GM12865 (cell line): ENCODE data around the gene DNMT3L.
A peak's percentile ranks its signal among the peaks of the same experiment; 100 is the strongest.

Source experiments
- DNase-seq: peaks from one replicate; pipeline ENCODE4 v3.0.0; 2010; ENCODE audit warnings: low read depth
- H3K4me3 ChIP-seq: 2 replicates; pipeline ENCODE4 v1.5.1; 2011; ENCODE audit warnings: mild to moderate bottlenecking, low read depth, low read length, control low read depth
- CTCF ChIP-seq: IDR thresholded peaks from 2 replicates; pipeline ENCODE4 v1.5.1; 2011; ENCODE audit warnings: low read length, control low read depth, low read depth, inconsistent platforms; ENCODE audit not compliant: insufficient read depth; ENCODE audit errors: missing control alignments

Gene DNMT3L

DNA sequence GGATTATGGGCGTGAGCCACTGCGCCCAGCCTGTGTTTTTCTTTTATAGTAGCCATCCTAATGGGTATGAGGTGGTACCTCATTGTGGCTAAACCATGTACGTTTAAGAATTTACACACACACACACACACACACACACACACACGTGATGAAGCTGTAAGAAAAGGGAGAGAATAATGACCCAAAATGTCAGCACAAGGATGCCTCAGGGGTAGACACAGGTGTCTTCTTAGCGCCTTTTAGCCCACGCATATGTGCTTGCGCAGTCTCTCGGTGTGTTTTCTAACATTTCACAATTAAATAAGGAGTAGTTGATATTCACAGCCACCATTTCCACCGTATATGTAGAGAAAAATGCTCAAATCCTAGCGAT lies 37.4 kb upstream of the DNMT3L start:
- peak; percentile 56 for DNase-seq
- TF ChIP-seq CTCF, result no peak

DNA sequence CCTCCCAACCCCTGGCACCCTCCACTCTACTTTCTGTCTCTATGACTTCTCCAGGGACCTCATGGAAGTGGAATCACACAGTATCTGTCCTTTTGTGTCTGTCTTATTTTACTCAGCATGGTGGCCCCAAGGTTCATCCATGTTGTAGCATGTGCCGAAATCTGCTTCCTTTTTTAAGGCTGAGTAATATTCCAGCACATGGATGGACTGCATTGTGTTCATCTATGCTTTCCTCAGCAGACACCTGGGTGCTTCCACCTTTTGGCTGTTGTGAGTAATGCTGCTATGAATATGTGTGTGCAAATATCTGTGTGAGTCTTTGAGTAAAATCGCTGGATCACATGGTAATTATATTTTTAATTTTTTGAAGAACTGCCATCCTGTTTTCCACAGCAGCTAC lies 36.6 kb upstream of the DNMT3L start:
- peak; percentile 35 for TF ChIP-seq CTCF
- peak; percentile 56 for DNase-seq
- H3K4me3 ChIP-seq, result no peak overlapping the region

More for the DNA sequence above, 37.4 kb upstream of the DNMT3L start:
- H3K4me3 ChIP-seq, result peak overlapping the region; percentile 78

GRCh38 chr21:44297525-44298290 lies 36.0 kb upstream of the DNMT3L start:
- no peak overlapping the region for H3K4me3 ChIP-seq
- TF ChIP-seq CTCF, result peak; percentile 85

GRCh38 chr21:44296916-44297315 lies 35.2 kb upstream of the DNMT3L start:
- no peak for TF ChIP-seq CTCF
- no peak for DNase-seq
- H3K4me3 ChIP-seq, result no peak overlapping the region

More at GRCh38 chr21:44297525-44298290, 36.0 kb upstream of the DNMT3L start:
- DNase-seq, result peak; percentile 91

GRCh38 chr21:44296103-44296519 lies 34.4 kb upstream of the DNMT3L start:
- no peak for TF ChIP-seq CTCF
- H3K4me3 ChIP-seq, result no peak overlapping the region
- DNase-seq, result no peak

- TF ChIP-seq CTCF, result no peak
- no peak for DNase-seq
- H3K4me3 ChIP-seq, result no peak overlapping the region
These were observed 33.9 kb upstream of the DNMT3L start for GRCh38 chr21:44295646-44296045.

DNA sequence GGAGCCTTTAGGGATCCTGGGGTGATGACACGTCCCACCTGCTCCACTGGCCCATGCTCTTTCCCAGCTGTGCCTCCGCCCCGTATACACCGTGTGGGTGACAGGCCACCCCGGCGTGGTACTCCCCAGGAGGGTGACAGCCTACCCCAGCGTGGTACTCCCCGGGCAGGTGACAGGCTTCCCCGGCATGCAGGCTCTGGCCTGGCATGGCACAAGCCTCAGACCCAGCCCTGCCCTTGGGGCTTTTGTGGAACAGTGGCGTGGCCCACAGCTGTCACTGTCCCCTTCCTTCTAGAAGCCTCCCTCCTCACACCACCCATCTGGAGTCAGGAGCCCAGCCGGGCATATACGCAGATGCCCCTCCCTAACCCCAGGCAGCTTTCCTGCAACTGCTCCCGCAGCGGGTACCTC lies 33.5 kb upstream of the DNMT3L start:
- no peak for DNase-seq
- no peak for TF ChIP-seq CTCF
- no peak overlapping the region for H3K4me3 ChIP-seq
